Esophagus muscularis mucosa (tissue), 4 donors: ENCODE results near the gene FBXO5.

Experiments
- CTCF ChIP-seq, 3 experiments: fragments of 200-600 bp in 2 of 3; fragments of 450-650 bp in 1 of 3; sonication (generic) in 2 of 3; IDR thresholded peaks; one replicate each; pipeline ENCODE4 v1.5.1; 2017 to 2019; ENCODE audit warnings: antibody characterized with exemption in 3 of 3, mild to moderate bottlenecking in 2 of 3, moderate library complexity in 1 of 3
- EP300 ChIP-seq: sonication (generic); formaldehyde crosslinking; IDR thresholded peaks from one replicate; pipeline ENCODE4 v1.6.1; 2017; ENCODE audit warnings: antibody characterized with exemption
- POLR2A ChIP-seq: fragments of 450-650 bp; IDR thresholded peaks from one replicate; pipeline ENCODE4 v1.6.1; 2017; ENCODE audit warnings: antibody characterized with exemption, moderate library complexity, mild to moderate bottlenecking, low read depth
- POLR2AphosphoS5 ChIP-seq, 2 donors: sonication (generic); formaldehyde crosslinking; IDR thresholded peaks; one replicate each; pipeline ENCODE4 v1.6.1; 2017; ENCODE audit warnings: antibody characterized with exemption in 2 of 2

GRCh38 chr6:152957796-152958195, 25.0 kb downstream of the FBXO5 start:
- TF ChIP-seq POLR2A, result no peak
- TF ChIP-seq CTCF (IDR thresholded peaks at IDR 0.05), result no peak
- TF ChIP-seq POLR2AphosphoS5 (IDR thresholded peaks at IDR 0.05), result no peak
- TF ChIP-seq EP300, result no peak
